Tibial artery (tissue), 4 donors: Measurements from ENCODE around the gene TLNRD1.

Experiments used
- DNase-seq, 2 donors: peaks; one replicate each; pipeline ENCODE4 v3.0.0-alpha.2; 2019
- H3K27ac ChIP-seq, 2 donors: fragments of 200-600 bp; sonication (generic) in 1 of 2; 1 replicate in 1 of 2; 2 replicates in 1 of 2; pipeline ENCODE4 v1.5.1; 2018 to 2019; ENCODE audit warnings: mild to moderate bottlenecking in 1 of 2
- H3K27me3 ChIP-seq, 2 donors: fragments of 200-600 bp; sonication (generic) in 1 of 2; one replicate each; pipeline versions ENCODE4 v1.5.1 to v1.6.0; 2016 to 2019
- H3K36me3 ChIP-seq, 3 donors: fragments of 200-600 bp; sonication (generic) in 2 of 3; one replicate each; pipeline ENCODE4 v1.5.1; 2016 to 2019; ENCODE audit warnings: mild to moderate bottlenecking in 2 of 3
- H3K4me1 ChIP-seq, 4 donors: fragments of 200-600 bp; sonication (generic) in 2 of 4; 1 replicate in 3 of 4; 2 replicates in 1 of 4; pipeline ENCODE4 v1.5.1; 2016 to 2019
- H3K4me3 ChIP-seq, 2 donors: fragments of 200-600 bp; sonication (generic) in 1 of 2; 1 replicate in 1 of 2; 2 replicates in 1 of 2; pipeline ENCODE4 v1.5.1; 2018 to 2019; ENCODE audit warnings: mild to moderate bottlenecking in 2 of 2
- H3K9me3 ChIP-seq, 3 donors: fragments of 200-600 bp; sonication (generic) in 1 of 3; one replicate each; pipeline ENCODE4 v1.5.1; 2016 to 2019
- CTCF ChIP-seq, 2 experiments: fragments of 200-600 bp in 1 of 2; fragments of 450-650 bp in 1 of 2; IDR thresholded peaks; one replicate each; pipeline ENCODE4 v1.5.1; 2017 to 2019; ENCODE audit warnings: antibody characterized with exemption in 2 of 2, mild to moderate bottlenecking in 1 of 2, moderate library complexity in 1 of 2
- intact Hi-C: fragments of 100-400 bp; cut with DNase I; formaldehyde crosslinking; loops from one replicate; pipeline ENCODE4 v1.15.0; 2023; ENCODE audit warnings: low total_unique reads

Gene TLNRD1

GRCh38 chr15:80967991-80968510 lies 32.7 kb upstream of the TLNRD1 start:
- Histone ChIP-seq H3K4me1 (peaks cover 0 to 11% (median 0%) of the 10 kb centered on the region in 4 donors), H3K36me3 (peaks cover 6 to 39% (median 28%) of the 10 kb centered on the region in 3 donors), H3K4me3 (no peak overlapping the region), H3K27me3 (no peaks in the 10 kb centered on the region), H3K9me3 (peaks cover 0 to 6% (median 0%) of the 10 kb centered on the region in 3 donors), H3K27ac (no peak overlapping the region)
- DNase-seq = no peak
- TF ChIP-seq CTCF (IDR thresholded peaks at IDR 0.05) = no peak
- intact Hi-C loops = loop anchor here (2.0 to 10.0 kb wide), 4 partner anchors 165 to 513 kb away; partner anchors contain the start of gene CEMIP

- intact Hi-C loops = loop anchor here (5.0 to 10.0 kb wide), 3 partner anchors 192 to 515 kb away; partner anchors contain the start of gene CEMIP
- Histone ChIP-seq H3K4me1 (peaks cover 0 to 11% (median 0%) of the 10 kb centered on the region in 4 donors), H3K27me3 (no peaks in the 10 kb centered on the region), H3K4me3 (no peak overlapping the region), H3K9me3 (peaks cover 0 to 5% (median 0%) of the 10 kb centered on the region in 3 donors), H3K27ac (no peak overlapping the region), H3K36me3 (peaks cover 6 to 51% (median 28%) of the 10 kb centered on the region in 3 donors)
- no peak for TF ChIP-seq CTCF (IDR thresholded peaks at IDR 0.05)
- no peak for DNase-seq
Measured at GRCh38 chr15:80969316-80969715, 31.4 kb upstream of the TLNRD1 start.

- no peaks in the 10 kb centered on the region for H3K9me3 ChIP-seq
- peak; percentile 80 to 88 for TF ChIP-seq CTCF (IDR thresholded peaks at IDR 0.05)
- intact Hi-C loops = no loop called here
- H3K27ac ChIP-seq = no peak overlapping the region
- peaks cover 0 to 51% (median 22%) of the 10 kb centered on the region in 3 donors for H3K36me3 ChIP-seq
- no peak for DNase-seq
- peaks cover 0 to 11% (median 0%) of the 10 kb centered on the region in 4 donors for H3K4me1 ChIP-seq
- H3K27me3 ChIP-seq = no peaks in the 10 kb centered on the region
- H3K4me3 ChIP-seq = no peak overlapping the region
Measured at GRCh38 chr15:80970018-80970657, 30.6 kb upstream of the TLNRD1 start.

GRCh38 chr15:80970658-80971057 lies 30.1 kb upstream of the TLNRD1 start:
- H3K9me3 ChIP-seq = no peaks in the 10 kb centered on the region
- H3K27ac ChIP-seq = no peak overlapping the region
- no peak for DNase-seq
- no peaks in the 10 kb centered on the region for H3K27me3 ChIP-seq
- H3K4me3 ChIP-seq = no peak overlapping the region
- intact Hi-C loops = no loop called here
- H3K36me3 ChIP-seq = peaks cover 0 to 51% (median 18%) of the 10 kb centered on the region in 3 donors
- TF ChIP-seq CTCF (IDR thresholded peaks at IDR 0.05) = no peak
- H3K4me1 ChIP-seq = peaks cover 0 to 11% (median 0%) of the 10 kb centered on the region in 4 donors

DNA sequence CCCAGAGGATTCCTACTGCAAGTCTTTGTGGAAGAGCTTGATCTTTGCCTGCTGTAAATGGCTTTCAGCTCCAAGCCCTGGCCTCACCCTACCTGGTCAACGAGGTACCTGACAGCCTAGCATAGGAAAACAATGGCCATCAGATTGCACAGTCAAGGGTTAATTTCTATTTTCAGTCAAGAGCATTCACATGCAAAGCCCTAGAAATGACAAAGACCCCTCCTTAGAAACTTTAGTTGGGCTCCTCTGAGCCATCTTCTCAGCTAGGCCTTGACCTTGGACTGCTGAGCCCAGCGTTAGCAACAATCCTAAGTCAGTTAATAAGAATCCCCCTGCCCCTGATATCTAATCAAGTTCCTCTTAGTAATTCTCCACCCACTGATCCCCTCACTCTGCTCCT lies 29.6 kb upstream of the TLNRD1 start:
- no peak overlapping the region for H3K27ac ChIP-seq
- H3K36me3 ChIP-seq = peaks cover 0 to 51% (median 18%) of the 10 kb centered on the region in 3 donors
- H3K4me3 ChIP-seq = no peak overlapping the region
- H3K9me3 ChIP-seq = no peaks in the 10 kb centered on the region
- H3K27me3 ChIP-seq = no peaks in the 10 kb centered on the region
- peaks cover 0 to 11% (median under 1%) of the 10 kb centered on the region in 4 donors for H3K4me1 ChIP-seq
- DNase-seq = no peak
- no peak for TF ChIP-seq CTCF (IDR thresholded peaks at IDR 0.05)
- intact Hi-C loops = no loop called here
